HG02973 (cell line): ENCODE results near the gene WBP2.

Experiments
- ATAC-seq: cut with Tn5 transposase; IDR thresholded peaks from one replicate; pipeline ENCODE4 v1.9.1; 2021; ENCODE audit warnings: moderate library complexity; ENCODE audit not compliant: unreplicated experiment

WBP2 gene

GRCh38 chr17:75846692-75847613 is 8.2 kb downstream of the WBP2 start:
- ATAC-seq, result no peak

- ATAC-seq, result no peak
Measured at GRCh38 chr17:75845933-75846691, 9.0 kb downstream of the WBP2 start.

- peak; percentile 65 for ATAC-seq
Measured at GRCh38 chr17:75845058-75845711, 9.9 kb downstream of the WBP2 start.

- ATAC-seq, result no peak
Measured at GRCh38 chr17:75844530-75845057, 10.5 kb downstream of the WBP2 start.

- ATAC-seq, result no peak
Measured at GRCh38 chr17:75843577-75844529, 11.3 kb downstream of the WBP2 start, which contains the start of gene UNC13D. Gene UNC13D, minus strand, starts transcription at chr17:75844404. Its CDS starts 67 bp downstream, at chr17:75844337.

GRCh38 chr17:75842963-75843576 is 12.1 kb downstream of the WBP2 start:
- ATAC-seq, result no peak

- no peak for ATAC-seq
Measured at GRCh38 chr17:75842411-75842810, 12.7 kb downstream of the WBP2 start.

GRCh38 chr17:75840799-75841164 is 14.4 kb downstream of the WBP2 start:
- no peak for ATAC-seq

GRCh38 chr17:75839942-75840798 is 15.0 kb downstream of the WBP2 start:
- ATAC-seq, result no peak

- no peak for ATAC-seq
Measured at GRCh38 chr17:75838410-75838809, 16.7 kb downstream of the WBP2 start.

- ATAC-seq, result no peak
Measured at GRCh38 chr17:75837899-75838298, 17.2 kb downstream of the WBP2 start.

GRCh38 chr17:75836605-75837004 is 18.5 kb downstream of the WBP2 start:
- ATAC-seq, result no peak

GRCh38 chr17:75835654-75835987 is 19.5 kb downstream of the WBP2 start:
- ATAC-seq, result no peak

GRCh38 chr17:75834928-75835653 is 20.0 kb downstream of the WBP2 start:
- no peak for ATAC-seq

GRCh38 chr17:75834279-75834920 is 20.7 kb downstream of the WBP2 start:
- no peak for ATAC-seq

- no peak for ATAC-seq
Measured at GRCh38 chr17:75832652-75833400, 22.3 kb downstream of the WBP2 start.

GRCh38 chr17:75832164-75832651 is 22.9 kb downstream of the WBP2 start:
- ATAC-seq, result no peak
